Body of pancreas (tissue), 4 donors: ENCODE data around the gene PPP4R3B. TPM values are rescaled to one million over a fixed set of nuclear protein-coding genes. Genes with fewer than 3 reads are reported as not detected.
A peak's percentile ranks its signal among the peaks of the same experiment; 100 is the strongest.

Experiments
- ATAC-seq: fragments of 150-250 bp; one replicate; pipeline ENCODE4 v1.9.1; 2016
- DNase-seq, 4 donors: peaks; one replicate each; pipeline ENCODE4 v3.0.0-alpha.2; 2019
- H3K27ac ChIP-seq, 4 donors: fragments of 200-600 bp; sonication (generic); 1 replicate in 3 of 4; 2 replicates in 1 of 4; pipeline versions ENCODE4 v1.5.1 to v1.6.1; 2016 to 2019; ENCODE audit warnings: mild to moderate bottlenecking in 1 of 4, mixed read lengths in 1 of 4, moderate library complexity in 1 of 4
- H3K27me3 ChIP-seq, 2 donors: fragments of 200-600 bp; sonication (generic); one replicate each; pipeline ENCODE4 v1.6.0; 2016; ENCODE audit warnings: mild to moderate bottlenecking in 1 of 2
- H3K36me3 ChIP-seq, 2 donors: fragments of 200-600 bp; sonication (generic); replicated peaks in 1 of 2; 2 replicates each; pipeline ENCODE4 v1.5.1; 2016; ENCODE audit warnings: low read depth in 2 of 2; ENCODE audit not compliant: insufficient read depth in 1 of 2
- H3K4me1 ChIP-seq: fragments of 200-600 bp; sonication (generic); one replicate; pipeline ENCODE4 v1.6.0; 2016
- H3K4me3 ChIP-seq, 2 donors: fragments of 200-600 bp; sonication (generic); 1 replicate in 1 of 2; 2 replicates in 1 of 2; pipeline ENCODE4 v1.5.1; 2016 to 2019
- H3K9me3 ChIP-seq, 3 donors: fragments of 200-600 bp; sonication (generic); 1 replicate in 2 of 3; 2 replicates in 1 of 3; pipeline ENCODE4 v1.5.1; 2016
- CTCF ChIP-seq, 7 experiments: fragments of 450-650 bp in 4 of 7; fragments of 200-600 bp in 3 of 7; sonication (generic) in 3 of 7; IDR thresholded peaks; one replicate each; pipeline ENCODE4 v1.5.1; 2016 to 2019; ENCODE audit warnings: antibody characterized with exemption in 7 of 7
- POLR2A ChIP-seq, 3 donors: fragments of 450-650 bp; IDR thresholded peaks; one replicate each; pipeline ENCODE4 v1.6.1; 2016; ENCODE audit warnings: antibody characterized with exemption in 3 of 3, mild to moderate bottlenecking in 2 of 3
- WGBS, 2 donors: methylation state at CpG; one replicate each; pipeline ENCODE4 v1.1.5; 2017; 5-methylcytosine and 5-hydroxymethylcytosine counted together
- intact Hi-C: fragments of 100-400 bp; cut with DNase I; formaldehyde crosslinking; loops from one replicate; pipeline ENCODE4 v1.15.1; 2023
- total RNA-seq, 2 donors: library from RNA; depleted of rRNA; stranded (reverse); fragments of >200 nt; gene quantifications; one replicate each; pipeline ENCODE4 v1.1.0, GENCODE V29; 2016

PPP4R3B gene
- total RNA-seq = 10 to 100 TPM; 46.4 to 50.1 TPM

- Histone ChIP-seq H3K36me3 (peaks cover 0 to 1% of the 10 kb centered on the region in 2 donors), H3K27ac (peak within 1 kb of the TSS; percentile 90 to 98 (median 96)), H3K27me3 (no peaks in the 10 kb centered on the region), H3K4me1 (peaks cover 34% of the 10 kb centered on the region), H3K9me3 (no peaks in the 10 kb centered on the region), H3K4me3 (peak within 1 kb of the TSS; percentile 78 to 97)
- intact Hi-C loops = no loop called here
- ATAC-seq (peak; percentile 95), DNase-seq (peak; percentile 99)
- 0% methylated on average over 77 to 82 of the region's 82 CpGs for WGBS, 2 donors
- peak; percentile 97 to 99 (median 99) for TF ChIP-seq POLR2A (IDR thresholded peaks at IDR 0.05)
- TF ChIP-seq CTCF (IDR thresholded peaks at IDR 0.05) = peak in 6 of 7 experiments; percentile 42 to 92 (median 87)
Measured at GRCh38 chr2:55617175-55618024, at the start of gene PPP4R3B. PPP4R3B (minus strand) TSS chr2:55617622; CDS start chr2:55617285, 337 bp downstream.

GRCh38 chr2:55653255-55653654 is 35.8 kb upstream of the PPP4R3B start:
- Histone ChIP-seq H3K9me3 (no peaks in the 10 kb centered on the region), H3K27ac (no peak overlapping the region), H3K4me3 (no peak overlapping the region), H3K27me3 (no peaks in the 10 kb centered on the region), H3K36me3 (peaks cover 0 to 2% of the 10 kb centered on the region in 2 donors), H3K4me1 (no peaks in the 10 kb centered on the region)
- TF ChIP-seq CTCF (IDR thresholded peaks at IDR 0.05) (no peak), POLR2A (IDR thresholded peaks at IDR 0.05) (no peak)
- intact Hi-C loops = no loop called here
- ATAC-seq (no peak), DNase-seq (no peak)
- 83 to 91% methylated on average over 2 of the region's 2 CpGs for WGBS, 2 donors

- Histone ChIP-seq H3K4me1 (peaks cover 4% of the 10 kb centered on the region), H3K9me3 (no peaks in the 10 kb centered on the region), H3K36me3 (no peaks in the 10 kb centered on the region), H3K4me3 (no peak overlapping the region), H3K27me3 (no peaks in the 10 kb centered on the region), H3K27ac (no peak overlapping the region)
- DNase-seq = no peak
- ATAC-seq = no peak
- 91 to 100% methylated on average over 1 of the region's 1 CpG for WGBS, 2 donors
- no peak for TF ChIP-seq CTCF (IDR thresholded peaks at IDR 0.05)
- intact Hi-C loops = no loop called here
Measured at GRCh38 chr2:55649211-55649610, 31.8 kb upstream of the PPP4R3B start.

GRCh38 chr2:55636831-55637230 is 19.4 kb upstream of the PPP4R3B start:
- Histone ChIP-seq H3K36me3 (peaks cover 0 to 2% of the 10 kb centered on the region in 2 donors), H3K27me3 (no peaks in the 10 kb centered on the region), H3K27ac (no peak overlapping the region), H3K4me1 (peaks cover 8% of the 10 kb centered on the region), H3K9me3 (no peaks in the 10 kb centered on the region), H3K4me3 (no peak overlapping the region)
- intact Hi-C loops = no loop called here
- TF ChIP-seq POLR2A (IDR thresholded peaks at IDR 0.05) = no peak
- TF ChIP-seq CTCF (IDR thresholded peaks at IDR 0.05) = no peak
- DNase-seq (no peak), ATAC-seq (no peak)
- WGBS, 2 donors = 95 to 99% methylated on average over 3 of the region's 3 CpGs
